ENCODE data around the gene KNG1.

- TF ChIP-seq CTCF (IDR thresholded peaks at IDR 0.05; ENCODE audit: extremely low read depth in 1 of 2, insufficient read depth in 1 of 2, low read depth in 1 of 2, low read length in 2 of 2) (no peak), MAX (IDR thresholded peaks at IDR 0.05; ENCODE audit: insufficient read depth, insufficient read length) (no peak), POLR2A (IDR thresholded peaks at IDR 0.05; ENCODE audit: low read depth, low read length) (no peak), FOS (IDR thresholded peaks at IDR 0.05; ENCODE audit: borderline replicate concordance, insufficient read depth, low read length) (no peak)
Observed at GRCh38 chr3:186671051-186671450, 46.1 kb upstream of the KNG1 start.

All from endothelial cell of umbilical vein (primary cell).